HG03442 (cell line): Measurements from ENCODE around the gene GPR137B.
"Not testable (repeated sequence)": the region's sequence is repeated elsewhere in the genome, so short reads cannot be mapped to it uniquely, and the experiment has no call there.

Source experiments
- ATAC-seq: cut with Tn5 transposase; IDR thresholded peaks from one replicate; pipeline ENCODE4 v1.9.1; 2021; ENCODE audit warnings: mild to moderate bottlenecking, moderate library complexity; ENCODE audit not compliant: unreplicated experiment

The GPR137B gene

DNA sequence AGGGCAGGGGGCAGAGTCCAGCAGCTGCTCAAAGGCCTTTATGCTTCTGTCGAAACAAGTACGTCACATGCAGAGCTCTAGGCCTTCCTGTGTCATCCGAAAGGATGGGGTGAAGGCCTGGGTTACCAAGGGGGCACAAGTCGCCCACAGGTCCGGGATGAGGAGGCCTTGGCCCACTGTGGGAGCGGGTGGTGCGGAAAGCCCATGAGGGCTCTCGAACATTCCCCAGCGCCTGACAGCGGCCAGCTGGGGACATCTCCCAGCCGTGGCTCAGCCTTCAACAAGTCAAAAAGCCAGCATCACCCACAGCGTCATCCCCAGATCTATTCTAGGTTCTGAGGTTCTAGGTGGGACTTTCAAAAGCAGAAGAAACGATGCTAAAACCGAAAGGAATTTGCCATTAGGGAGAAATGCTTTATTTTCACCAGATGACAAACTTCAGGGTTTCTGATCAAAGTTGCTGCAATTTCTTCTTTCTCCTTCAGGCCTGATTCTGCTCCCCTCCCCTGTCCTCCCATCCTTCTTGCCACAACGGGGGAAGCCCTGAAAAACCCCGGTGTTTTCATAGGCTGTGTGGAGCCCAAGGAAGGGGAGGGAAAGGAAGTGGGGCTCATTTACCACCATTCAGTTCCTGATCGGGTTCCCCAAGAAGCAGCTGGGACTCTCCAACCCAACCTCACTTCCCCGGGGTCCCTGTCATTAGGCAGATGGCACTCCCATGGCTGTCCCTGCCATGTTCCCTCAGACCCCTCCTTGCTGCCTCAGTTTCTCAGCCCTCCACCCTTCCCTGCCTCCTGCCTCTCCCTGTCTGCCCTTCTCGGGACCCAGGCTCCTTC, 17.6 kb downstream of the GPR137B start:
- ATAC-seq = peak; percentile 40

DNA sequence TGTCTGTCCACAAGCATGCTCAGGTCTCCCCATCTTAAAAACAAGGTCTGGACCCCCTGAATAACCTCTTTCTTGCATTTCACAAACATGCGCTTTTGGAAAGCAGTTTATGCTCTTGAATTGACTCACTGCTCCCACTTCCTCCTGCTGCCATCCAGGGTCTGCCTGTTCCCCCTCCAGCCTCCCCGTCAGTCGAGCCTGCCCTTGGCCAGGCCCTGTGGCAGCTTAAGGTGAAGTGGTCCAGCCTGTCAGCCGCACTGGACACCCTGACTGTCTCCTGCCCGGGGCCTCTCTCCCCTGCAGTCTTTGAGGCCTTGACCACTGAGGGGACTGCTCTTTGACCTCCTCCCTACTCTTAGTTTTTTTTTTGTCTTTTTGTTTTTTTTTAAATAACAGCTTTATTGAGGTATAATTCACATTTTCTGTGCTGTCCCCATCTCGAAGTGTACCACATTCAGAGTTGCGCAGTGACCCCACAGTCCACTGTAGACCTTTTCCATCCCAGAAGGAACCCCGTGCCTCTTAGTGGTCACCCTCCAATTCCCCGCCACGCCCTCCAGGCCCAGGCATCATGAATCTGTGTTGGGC, 18.3 kb downstream of the GPR137B start:
- no peak for ATAC-seq

DNA sequence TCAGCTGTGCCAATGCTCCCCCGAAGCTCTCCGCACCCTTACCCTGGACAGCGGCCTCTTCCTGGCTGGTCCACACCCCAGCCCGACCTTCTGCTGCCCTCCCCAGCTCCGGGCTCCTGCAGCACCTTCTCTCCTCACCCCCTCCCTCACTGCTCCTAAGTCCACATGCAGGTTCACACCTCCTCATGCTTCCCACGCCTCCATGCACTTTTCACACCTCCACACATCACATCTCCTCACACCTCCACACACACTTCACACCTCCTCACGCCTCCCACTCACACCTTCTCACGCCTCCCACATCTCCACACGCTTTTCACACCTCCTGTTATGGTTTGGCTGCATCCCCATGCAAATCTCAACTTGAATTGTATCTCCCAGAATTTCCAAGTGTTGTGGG, 18.9 kb downstream of the GPR137B start:
- ATAC-seq = no peak

DNA sequence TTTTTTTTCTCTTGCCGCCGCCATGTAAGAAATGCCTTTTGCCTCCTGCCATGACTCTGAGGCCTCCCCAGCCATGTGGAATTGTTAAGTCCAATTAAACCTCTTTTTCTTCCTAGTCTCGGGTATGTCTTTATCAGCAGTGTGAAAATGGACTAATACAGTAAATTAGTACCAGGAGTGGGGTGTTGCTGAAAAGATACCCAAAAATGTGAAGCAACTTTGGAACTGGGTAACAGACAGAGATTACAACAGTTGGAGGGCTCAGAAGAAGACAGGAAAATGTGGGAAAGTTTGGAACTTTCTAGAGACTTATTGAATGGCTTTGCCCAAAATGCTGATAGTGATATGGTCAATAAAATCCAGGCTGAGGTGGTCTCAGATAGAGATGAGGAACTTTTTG, 19.4 kb downstream of the GPR137B start:
- ATAC-seq = not testable (repeated sequence)

DNA sequence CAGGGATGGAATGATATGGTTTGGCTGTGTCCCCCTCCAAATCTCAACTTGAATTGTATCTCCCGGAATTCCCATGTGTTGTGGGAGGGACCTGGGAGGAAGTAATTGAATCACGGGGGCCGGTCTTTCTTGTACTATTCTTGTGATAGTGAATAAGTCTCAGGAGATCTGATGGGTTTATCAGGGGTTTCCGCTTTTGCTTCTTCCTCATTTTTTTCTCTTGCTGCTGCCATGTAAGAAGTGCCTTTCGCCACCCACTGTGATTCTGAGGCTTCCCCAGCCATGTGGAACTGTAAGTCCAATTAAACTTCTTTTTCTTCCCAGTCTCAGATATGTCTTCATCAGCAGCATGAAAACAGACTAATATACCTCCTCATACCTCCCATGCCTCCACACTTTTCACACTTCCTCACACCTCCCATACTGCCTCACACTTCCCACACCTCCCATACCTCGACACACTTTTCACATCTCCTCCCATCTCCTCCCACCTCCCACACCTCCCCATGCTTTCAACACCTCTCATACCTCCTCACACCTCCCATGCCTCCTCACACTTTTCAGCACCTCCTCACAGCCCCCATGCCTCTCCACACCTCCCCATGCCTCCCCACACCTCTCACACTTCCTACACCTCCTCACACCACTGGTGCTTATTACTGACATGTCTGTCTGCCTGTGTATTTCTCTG, 21.3 kb downstream of the GPR137B start:
- ATAC-seq = no peak

DNA sequence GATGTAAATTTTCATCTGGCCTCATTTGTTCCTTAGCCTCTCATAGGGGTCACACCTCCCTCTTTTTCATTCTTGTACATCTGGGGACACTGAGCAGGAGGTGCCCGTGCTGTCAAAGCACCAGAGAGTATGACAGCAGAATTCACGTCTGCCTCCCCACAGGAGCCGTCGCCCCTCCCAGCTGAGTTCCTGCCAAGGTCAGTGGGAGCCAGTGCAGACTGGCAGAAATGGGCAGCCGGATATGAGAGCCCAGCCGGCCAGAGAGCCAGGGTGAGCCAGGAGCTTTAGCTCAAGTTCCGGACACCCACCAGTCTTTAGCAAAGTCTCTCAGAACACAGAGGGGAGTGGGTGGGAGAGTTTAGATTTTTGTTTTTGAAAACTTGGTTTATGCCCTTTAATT, 21.9 kb downstream of the GPR137B start:
- no peak for ATAC-seq

DNA sequence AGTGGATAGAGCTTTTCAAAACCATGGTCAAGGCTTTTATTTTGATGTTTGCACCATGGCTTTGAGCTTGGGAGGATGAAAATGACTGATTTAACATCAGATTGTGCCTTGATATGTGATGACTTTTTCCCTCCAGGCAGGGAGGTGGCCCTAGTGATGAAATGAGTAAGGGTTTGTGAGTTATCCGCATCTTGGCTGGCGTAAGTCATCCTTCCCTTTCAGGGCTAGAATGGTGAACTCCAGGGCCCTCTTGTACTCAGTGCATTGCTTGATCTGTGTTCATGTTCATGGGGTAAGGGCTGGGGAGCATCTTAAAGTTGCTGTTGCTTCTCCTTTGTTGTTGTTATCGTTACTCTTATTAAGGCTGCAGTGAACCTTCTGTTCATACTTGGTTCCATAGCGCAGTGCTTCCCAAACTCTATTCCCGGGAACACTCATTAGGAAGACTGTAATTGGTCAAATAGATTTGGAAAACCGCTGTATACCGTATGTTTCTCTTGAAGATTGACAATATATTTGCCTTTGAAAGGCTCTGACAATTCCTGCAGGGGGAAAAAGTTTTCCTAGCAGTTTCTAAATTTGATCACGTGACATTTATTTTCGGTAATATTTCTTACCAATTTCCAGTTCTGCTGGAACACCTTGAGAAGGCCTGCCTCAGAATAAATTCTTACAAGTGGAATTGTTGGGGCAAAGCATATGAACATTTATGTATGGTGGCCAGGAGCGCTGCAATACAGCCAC, 23.1 kb downstream of the GPR137B start:
- no peak for ATAC-seq

DNA sequence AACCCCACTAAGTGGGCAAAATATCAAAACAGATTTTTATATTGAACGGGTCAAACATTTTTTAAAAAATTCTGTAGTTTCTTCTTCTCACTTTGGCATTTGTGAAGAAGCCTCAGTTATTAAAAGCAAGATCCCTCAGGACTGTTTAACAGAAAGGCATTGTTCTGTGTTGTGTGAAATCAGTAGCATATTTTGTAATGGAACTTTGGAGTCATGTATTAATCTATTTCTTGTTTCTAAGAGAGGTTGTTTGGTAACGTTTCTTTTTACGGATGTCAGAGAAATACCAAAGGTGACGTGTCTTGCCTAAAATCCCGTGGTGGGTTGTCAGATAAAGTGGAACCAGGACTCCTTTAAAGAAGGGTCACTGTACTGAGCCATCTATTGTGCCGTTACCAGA, 23.7 kb downstream of the GPR137B start:
- no peak for ATAC-seq

DNA sequence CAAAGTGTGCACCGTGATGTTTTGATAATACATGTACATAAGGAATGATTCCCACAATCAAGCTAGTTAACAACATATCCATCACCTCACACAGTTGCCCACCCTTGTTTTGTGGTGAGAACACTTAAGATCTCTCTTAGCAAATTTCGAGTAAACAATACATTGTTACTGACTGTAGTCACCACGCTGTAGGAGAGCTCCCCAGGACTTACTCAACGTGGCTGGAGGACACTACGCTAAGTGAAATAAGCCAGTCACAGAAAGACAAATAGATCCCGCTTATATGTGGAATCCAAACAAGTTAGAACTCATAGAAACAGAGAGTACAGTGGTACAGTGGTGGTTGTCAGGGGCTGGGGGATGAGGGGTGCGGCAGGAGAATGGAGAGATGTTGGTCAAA, 24.8 kb downstream of the GPR137B start:
- no peak for ATAC-seq

DNA sequence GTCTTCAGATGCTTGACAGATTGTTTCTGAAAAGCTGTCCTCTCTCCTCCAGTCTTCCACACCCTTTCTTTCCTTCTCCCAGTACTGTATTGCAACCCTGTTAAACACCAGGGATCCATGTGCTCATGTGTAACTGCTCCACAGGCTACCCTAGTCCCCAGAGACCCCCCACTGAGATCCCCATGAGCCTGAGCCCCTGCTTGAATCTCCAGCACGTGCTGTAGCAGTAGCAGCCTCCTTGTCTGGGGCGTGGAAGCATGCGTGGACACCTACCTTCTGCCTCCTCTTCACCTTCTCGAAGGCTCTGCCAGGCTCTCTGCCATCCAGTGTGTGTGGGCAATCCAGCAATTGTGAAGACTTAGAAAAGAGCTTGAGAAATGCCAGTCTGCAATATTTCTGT, 25.2 kb downstream of the GPR137B start:
- no peak for ATAC-seq

DNA sequence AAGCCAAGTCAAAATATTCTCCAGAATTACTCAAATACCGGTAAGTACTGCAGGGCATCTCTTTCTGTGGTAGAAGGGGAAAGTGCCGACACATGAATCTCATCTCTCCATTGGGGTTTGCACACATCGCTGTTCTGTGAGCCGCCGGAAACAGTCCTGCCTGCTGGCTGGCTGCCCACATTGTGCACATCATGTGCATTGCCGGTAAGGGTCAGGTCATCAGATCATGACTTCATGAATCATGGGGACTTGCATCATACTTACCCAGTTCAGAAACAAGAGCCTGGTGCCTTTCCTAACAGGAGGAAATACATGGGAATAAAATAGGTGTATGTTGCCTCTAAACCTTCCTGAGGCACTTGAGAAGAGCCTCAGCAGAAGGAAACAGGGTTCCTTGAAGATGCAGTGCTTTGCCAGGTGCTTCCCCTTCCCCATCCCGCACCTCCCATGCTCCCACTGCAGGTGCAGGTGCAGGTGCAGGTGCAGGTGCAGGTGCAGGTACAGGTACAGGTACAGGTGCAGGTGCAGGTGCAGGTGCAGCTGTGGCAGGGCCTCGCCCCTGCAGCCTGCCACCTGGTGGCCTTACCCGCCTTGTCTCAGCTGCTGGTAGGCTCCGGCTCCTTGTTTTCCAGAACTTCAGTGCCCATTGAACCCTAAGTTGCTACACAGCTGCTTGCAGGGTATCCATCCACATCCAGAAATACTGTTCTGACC, 26.5 kb downstream of the GPR137B start:
- ATAC-seq = peak; percentile 55

DNA sequence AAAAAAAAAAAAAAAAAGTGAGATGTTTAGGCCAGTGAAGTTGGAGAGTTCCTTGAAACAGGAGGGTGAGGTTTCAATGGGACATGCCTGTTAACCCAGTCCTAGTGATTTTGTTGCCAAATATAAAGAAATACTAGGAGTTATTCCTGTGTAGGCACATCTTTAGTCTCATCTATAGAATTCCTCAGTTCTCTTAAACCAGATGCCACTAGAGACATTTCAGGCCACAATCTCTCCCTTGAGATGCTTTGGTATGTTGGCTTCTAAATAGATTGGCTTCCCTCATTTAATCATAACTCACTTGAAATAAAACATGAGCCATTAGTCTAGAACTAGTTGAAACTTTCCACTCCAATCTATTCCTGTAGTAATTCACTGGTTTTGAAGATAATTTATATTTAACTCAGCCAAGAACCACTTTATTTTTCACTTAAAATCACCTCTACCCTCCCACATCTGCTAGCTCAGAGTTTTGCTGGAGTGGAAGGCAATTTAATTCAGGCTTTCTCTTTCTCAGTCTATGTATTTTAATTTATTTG, 29.8 kb downstream of the GPR137B start:
- ATAC-seq = no peak

DNA sequence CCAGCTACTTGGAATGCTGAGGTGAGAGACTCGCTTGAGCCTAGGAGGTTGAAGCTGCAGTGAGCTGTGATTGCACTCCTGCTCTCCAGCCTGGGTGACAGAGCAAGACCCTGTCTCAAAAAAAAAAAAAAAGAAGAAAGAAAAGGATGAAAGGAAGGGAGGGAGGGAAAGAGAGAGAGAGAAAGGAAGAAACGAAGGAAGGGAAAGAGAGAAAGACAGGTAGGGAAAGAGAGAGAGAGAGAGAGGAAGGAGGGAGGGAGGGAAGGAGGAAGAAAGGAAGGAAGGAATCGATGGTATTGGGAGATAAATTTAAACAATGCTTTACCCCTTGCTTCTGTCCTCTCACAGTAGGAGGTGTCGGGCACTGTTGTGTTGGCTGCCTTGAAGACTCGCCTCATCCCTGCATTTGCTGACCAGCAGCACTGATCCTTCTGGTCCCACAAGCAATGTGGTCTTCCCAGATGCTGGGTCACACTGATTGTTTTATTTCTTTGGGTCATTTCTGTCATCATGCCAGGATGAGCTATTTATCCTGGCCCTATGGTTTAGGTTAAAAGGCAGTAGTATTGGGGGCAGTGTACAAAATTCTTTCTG, 30.9 kb downstream of the GPR137B start:
- ATAC-seq = no peak

DNA sequence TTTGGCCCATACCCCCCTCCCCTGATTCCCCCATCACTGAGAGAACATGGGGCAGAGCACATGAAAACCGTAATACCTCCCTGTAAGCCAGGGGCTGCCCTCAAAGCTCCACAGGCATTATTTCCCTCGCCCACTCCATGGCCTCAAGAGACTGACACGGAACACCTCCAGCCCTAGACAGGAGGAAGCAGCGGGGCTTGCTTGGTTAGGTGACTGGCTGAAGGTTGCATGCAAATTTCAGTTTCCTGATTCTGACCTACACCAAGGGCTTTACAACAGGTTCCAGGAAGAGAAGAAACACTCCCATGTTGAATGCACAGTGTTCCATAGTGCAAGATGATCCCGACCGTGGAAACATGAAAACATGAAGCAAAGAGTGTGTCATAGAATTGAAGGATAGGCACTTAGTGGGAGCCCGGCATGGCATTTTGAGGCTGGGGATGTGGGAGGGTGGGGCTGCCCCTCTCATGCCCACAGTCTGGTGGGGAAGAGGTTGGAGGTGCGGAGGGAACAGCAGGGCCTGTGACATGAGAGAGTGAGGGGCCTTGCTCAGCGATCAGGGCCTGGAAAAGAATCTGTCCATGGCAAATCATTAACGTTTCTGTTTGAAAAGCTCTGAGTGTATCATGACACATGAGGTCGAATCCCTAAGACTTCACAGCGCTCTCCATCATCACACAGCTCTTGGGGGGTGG, 33.5 kb downstream of the GPR137B start:
- peak; percentile 89 for ATAC-seq

DNA sequence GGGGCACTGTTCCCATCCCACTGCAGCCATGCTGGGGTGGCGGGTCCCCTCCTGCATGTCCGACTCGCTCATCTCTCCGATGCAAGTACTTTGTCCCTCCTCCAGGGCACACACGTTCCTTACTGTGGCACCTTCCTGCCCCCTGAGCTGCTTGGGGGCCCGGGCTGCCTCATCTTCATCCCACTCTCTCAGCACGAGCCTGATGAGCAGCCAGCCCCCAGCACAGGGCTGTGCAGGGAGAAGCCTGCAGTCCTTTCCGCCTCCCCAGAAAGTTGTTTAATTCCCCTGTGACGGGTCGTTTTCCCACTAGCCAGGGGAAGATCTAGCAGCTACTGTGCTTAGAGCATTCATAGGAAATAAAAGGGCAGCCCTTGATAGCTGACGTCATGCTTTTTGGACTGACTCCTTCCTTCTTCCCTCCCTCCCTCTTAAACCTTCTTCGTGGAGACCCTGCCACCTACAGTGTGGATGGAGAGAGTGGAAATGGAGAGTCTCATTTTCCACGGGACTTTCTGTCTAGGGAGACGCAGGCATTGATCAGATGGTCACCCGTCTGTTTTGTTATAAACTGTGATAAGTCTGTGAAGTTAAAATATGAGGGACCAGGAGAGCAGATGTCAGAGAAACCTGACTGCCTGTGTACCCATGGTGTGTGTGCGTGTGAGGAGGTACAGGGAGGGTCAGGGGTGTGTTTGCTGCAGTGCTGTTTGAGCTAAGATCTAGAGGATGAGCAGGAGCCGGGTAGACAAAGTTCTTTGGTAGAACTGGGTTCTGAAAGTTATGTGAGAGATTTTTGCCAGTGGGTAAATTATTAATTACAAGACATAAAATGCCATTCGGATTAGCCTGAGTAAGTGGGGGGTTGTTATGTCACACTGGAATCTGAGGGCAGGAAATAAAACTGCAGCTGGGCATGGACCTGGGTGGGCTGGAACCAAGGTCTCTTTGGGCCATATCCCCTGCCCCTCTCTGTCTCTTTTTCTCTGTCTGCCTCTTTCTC, 34.3 kb downstream of the GPR137B start:
- no peak for ATAC-seq

DNA sequence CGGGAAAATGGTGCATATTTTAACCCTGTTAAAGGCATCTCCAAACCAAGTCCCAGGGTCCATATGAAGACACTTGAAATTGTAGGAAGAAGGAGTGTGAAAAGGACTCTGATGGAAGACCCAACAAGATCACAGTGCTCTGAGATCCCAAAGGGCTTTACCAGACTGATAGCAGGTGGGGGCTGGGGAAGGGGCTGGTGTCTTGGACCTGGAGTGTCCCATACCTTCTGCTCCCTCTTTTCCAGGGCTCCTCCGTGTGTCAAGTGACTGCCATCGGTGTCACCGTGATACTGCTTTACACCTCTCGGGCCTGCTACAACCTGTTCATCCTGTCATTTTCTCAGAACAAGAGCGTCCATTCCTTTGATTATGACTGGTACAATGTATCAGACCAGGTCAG, 37.3 kb downstream of the GPR137B start:
- no peak for ATAC-seq

DNA sequence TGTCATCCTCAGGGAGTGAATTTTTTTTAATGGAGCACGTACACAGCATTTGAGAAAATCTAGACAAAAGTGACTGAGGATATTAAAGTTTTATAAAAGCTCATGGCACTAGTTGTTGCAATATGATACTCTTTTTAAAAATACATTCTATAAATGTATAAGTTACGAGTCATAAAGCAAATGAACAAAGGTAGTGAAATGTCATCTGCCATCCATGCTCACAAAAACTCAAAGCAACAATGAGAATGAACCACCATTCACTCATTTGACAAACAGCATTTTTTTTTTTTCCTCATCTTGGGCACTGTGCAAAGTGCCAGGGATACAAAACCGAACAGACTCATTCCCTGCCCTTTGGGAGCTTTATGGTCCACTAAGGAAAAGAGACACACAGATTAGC, 38.7 kb downstream of the GPR137B start:
- no peak for ATAC-seq

DNA sequence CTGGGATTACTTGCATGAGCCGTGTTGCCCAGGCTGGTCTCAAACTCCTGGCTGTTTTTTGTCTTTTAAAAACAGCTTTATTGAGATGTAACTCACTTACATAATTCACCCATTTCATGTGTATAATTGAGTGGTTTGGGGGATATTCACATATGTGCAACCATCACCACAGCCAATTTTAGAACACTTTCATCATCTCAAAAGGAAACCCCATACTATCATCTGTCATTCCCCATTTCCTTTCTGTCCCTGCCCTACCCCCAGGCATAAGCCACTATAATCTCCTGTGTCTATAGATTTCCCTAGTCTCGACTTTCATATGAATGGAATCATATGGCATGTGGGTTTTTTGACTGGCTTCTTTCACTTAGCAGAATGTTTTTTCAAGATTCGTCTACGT, 43.3 kb downstream of the GPR137B start:
- ATAC-seq = no peak
